HG03354 (cell line): ENCODE measurements around the gene SMC6.

Experiments used
- ATAC-seq: cut with Tn5 transposase; IDR thresholded peaks from one replicate; pipeline ENCODE4 v1.9.1; 2021; ENCODE audit warnings: mild to moderate bottlenecking; ENCODE audit not compliant: unreplicated experiment, poor library complexity, severe bottlenecking

SMC6 gene

GRCh38 chr2:17660219-17660618 lies 93.4 kb downstream of the SMC6 start:
- ATAC-seq = no peak

- no peak for ATAC-seq
Observed at GRCh38 chr2:17658251-17658843, 95.3 kb downstream of the SMC6 start.

- no peak for ATAC-seq
Observed at GRCh38 chr2:17657759-17658158, 95.9 kb downstream of the SMC6 start.

GRCh38 chr2:17652681-17653394 lies 100.8 kb downstream of the SMC6 start:
- no peak for ATAC-seq

- ATAC-seq = no peak
Observed at GRCh38 chr2:17649026-17649425, 104.6 kb downstream of the SMC6 start.

GRCh38 chr2:17648581-17648980 lies 105.0 kb downstream of the SMC6 start:
- ATAC-seq = no peak

GRCh38 chr2:17646838-17647701 lies 106.5 kb downstream of the SMC6 start:
- no peak for ATAC-seq

GRCh38 chr2:17646081-17646554 lies 107.5 kb downstream of the SMC6 start:
- peak; percentile 91 for ATAC-seq

GRCh38 chr2:17644997-17645720 lies 108.5 kb downstream of the SMC6 start:
- ATAC-seq = no peak

GRCh38 chr2:17643031-17643615 lies 110.5 kb downstream of the SMC6 start:
- ATAC-seq = no peak

- no peak for ATAC-seq
Observed at GRCh38 chr2:17640406-17640805, 113.2 kb downstream of the SMC6 start.

- no peak for ATAC-seq
Observed at GRCh38 chr2:17638196-17638743, 115.3 kb downstream of the SMC6 start.

GRCh38 chr2:17637131-17637906 lies 116.3 kb downstream of the SMC6 start:
- no peak for ATAC-seq

GRCh38 chr2:17636257-17636656 lies 117.4 kb downstream of the SMC6 start:
- no peak for ATAC-seq

- ATAC-seq = no peak
Observed at GRCh38 chr2:17634997-17635396, 118.6 kb downstream of the SMC6 start.

- no peak for ATAC-seq
Observed at GRCh38 chr2:17630089-17630488, 123.5 kb downstream of the SMC6 start.

GRCh38 chr2:17628349-17629261 lies 125.0 kb downstream of the SMC6 start:
- ATAC-seq = peak; percentile 39

GRCh38 chr2:17627434-17627833 lies 126.2 kb downstream of the SMC6 start:
- peak; percentile 40 for ATAC-seq
